SU-DHL-6 (cell line): ENCODE results near the gene CENPE.

Experiments
- CTCF ChIP-seq: fragments of 200-600 bp; sonication (generic); IDR thresholded peaks from one replicate; pipeline ENCODE4 v1.5.1; 2017; ENCODE audit warnings: antibody characterized with exemption, mild to moderate bottlenecking, low read length, moderate library complexity; ENCODE audit not compliant: insufficient read depth, poor library complexity, severe bottlenecking
- EZH2phosphoT487 ChIP-seq: fragments of 200-600 bp; sonication (generic), shearing (Covaris generic); conservative IDR thresholded peaks from 2 replicates; pipeline ENCODE4 v1.6.1; 2018; ENCODE audit warnings: mild to moderate bottlenecking, antibody characterized with exemption, low read length, moderate library complexity, mixed read lengths

- TF ChIP-seq CTCF (no peak), EZH2phosphoT487 (no peak)
These were observed 46.1 kb upstream of the CENPE start for GRCh38 chr4:103244251-103244650.
